ENCODE results near the gene CRLF2. TPM values are rescaled to one million over a fixed set of nuclear protein-coding genes. Genes with fewer than 3 reads are reported as not detected.

Gene CRLF2
- total RNA-seq, 2 experiments from 2014 or later = 0.43 to 0.51 TPM

DNA sequence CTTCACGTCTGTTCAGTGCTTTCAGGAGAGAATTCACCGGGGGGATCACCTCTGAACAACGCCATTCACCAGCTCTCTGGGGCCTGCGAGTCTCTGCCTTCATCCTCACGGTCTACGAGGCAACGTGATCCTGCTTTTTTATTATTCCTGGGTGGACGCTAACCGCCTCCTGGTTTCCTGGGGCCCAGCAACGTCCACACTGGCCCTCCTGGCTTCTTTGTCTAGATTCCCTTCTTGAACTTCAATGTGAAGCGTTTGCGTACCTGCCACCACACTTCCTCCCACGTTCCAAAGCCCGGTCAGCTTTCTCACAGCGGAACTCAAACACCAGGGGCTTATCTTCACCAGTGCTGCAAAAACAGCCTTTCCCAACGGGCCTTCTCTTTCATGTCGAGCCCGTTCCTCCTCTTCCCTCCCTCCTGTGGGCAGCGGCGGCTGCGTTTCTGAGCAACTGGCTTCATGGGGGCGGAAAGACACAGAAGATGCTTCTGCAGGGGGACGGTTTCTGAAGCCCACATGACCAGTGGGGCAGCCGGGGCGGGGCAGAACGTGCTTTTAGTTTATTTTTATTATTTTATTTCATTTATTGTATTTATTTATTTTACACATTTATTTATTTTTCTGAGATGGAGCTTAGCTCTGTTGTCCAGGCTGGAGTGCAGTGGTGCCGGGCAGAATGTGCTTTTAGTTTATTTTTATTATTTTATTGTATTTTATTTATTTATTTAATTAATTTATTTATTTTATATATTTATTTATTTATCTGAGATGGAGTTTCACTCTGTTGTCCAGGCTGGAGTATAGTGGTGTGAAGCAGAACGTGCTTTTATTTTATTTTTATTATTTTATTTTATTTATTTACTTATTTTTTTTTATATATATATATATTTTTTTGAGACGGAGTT lies 64.6 kb downstream of the CRLF2 start:
- DNase-seq (no peak), ATAC-seq (no peak)
- Mint-ChIP-seq H3K27ac (no peak overlapping the region), H3K27me3 (no peaks in the 10 kb centered on the region), H3K36me3 (ENCODE audit: low read depth) (no peaks in the 10 kb centered on the region), H3K4me1 (ENCODE audit: low read depth) (no peaks in the 10 kb centered on the region), H3K9me3 (no peaks in the 10 kb centered on the region), H3K4me3 (no peak overlapping the region)
- POLR2A ChIA-PET = no interaction called here
- CTCF ChIA-PET = no interaction called here
- TF ChIP-seq, protein P1, sequence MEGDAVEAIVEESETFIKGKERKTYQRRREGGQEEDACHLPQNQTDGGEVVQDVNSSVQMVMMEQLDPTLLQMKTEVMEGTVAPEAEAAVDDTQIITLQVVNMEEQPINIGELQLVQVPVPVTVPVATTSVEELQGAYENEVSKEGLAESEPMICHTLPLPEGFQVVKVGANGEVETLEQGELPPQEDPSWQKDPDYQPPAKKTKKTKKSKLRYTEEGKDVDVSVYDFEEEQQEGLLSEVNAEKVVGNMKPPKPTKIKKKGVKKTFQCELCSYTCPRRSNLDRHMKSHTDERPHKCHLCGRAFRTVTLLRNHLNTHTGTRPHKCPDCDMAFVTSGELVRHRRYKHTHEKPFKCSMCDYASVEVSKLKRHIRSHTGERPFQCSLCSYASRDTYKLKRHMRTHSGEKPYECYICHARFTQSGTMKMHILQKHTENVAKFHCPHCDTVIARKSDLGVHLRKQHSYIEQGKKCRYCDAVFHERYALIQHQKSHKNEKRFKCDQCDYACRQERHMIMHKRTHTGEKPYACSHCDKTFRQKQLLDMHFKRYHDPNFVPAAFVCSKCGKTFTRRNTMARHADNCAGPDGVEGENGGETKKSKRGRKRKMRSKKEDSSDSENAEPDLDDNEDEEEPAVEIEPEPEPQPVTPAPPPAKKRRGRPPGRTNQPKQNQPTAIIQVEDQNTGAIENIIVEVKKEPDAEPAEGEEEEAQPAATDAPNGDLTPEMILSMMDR (IDR thresholded peaks at IDR 0.05) = no peak
- intact Hi-C loops (cut with micrococcal nuclease) = no loop called here

DNA sequence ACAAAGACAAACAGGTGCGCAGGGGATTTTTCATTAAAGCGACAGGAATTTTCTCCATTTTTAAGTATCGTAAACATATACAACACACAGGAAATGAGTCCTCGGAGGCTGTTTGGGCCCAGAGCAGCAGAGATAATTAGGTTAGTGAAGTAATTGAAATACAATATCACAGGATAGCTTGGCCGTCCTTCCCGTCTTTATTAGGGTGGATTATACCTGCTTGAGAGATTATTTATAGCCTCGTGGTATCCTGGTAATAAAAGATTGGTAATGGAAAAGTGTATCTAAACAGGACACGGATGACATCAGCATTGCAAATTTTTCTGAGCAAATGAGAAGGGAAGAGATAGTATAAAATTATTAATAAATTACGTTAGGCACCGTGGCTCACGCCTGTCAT lies 68.2 kb downstream of the CRLF2 start:
- DNase-seq = no peak
- no peak overlapping the region for H3K27ac Mint-ChIP-seq
- no peak overlapping the region for H3K4me3 Mint-ChIP-seq
- intact Hi-C loops (cut with micrococcal nuclease) = no loop called here
- no peaks in the 10 kb centered on the region for H3K36me3 Mint-ChIP-seq (ENCODE audit: low read depth)
- no peaks in the 10 kb centered on the region for H3K4me1 Mint-ChIP-seq (ENCODE audit: low read depth)
- TF ChIP-seq, protein P1 (IDR thresholded peaks at IDR 0.05) = no peak
- no peaks in the 10 kb centered on the region for H3K27me3 Mint-ChIP-seq
- ChIA-PET CTCF (no interaction called here), POLR2A (no interaction called here)
- no peaks in the 10 kb centered on the region for H3K9me3 Mint-ChIP-seq
- no peak for ATAC-seq

Other genes starting within 250 kb of the CRLF2 start
- gene CSF2RA, start 56.2 kb upstream of the CRLF2 start, total RNA-seq = not detected
- gene IL3RA, start 124.1 kb upstream of the CRLF2 start, total RNA-seq = not detected
- gene SLC25A6, start 179.5 kb upstream of the CRLF2 start, total RNA-seq = 100 to 1,000 TPM; 460 to 476 TPM
- 10 to 100 TPM; 55.8 to 57.2 TPM for gene ASMTL, start 240.3 kb upstream of the CRLF2 start, total RNA-seq

Measured in activated CD8-positive, alpha-beta T cell treated with anti-CD3 and anti-CD28 coated beads for 36 hours (primary cell).